DMS79 treated with DMSO at 0.1 percent for 48 hours (cell line): ENCODE results near the gene RNASE8.

Source experiments
- DNase-seq: peaks from one replicate; lab custom pipeline; 2025; lab: John Stamatoyannopoulos, UW

RNASE8 gene

GRCh38 chr14:21072781-21073339 lies 15.2 kb downstream of the RNASE8 start:
- no peak for DNase-seq

GRCh38 chr14:21073921-21074320 lies 16.3 kb downstream of the RNASE8 start:
- no peak for DNase-seq

GRCh38 chr14:21074398-21075272 lies 17.0 kb downstream of the RNASE8 start:
- no peak for DNase-seq

- DNase-seq, result peak; percentile 13
These were observed 18.3 kb downstream of the RNASE8 start for GRCh38 chr14:21075719-21076437.

GRCh38 chr14:21077672-21078071 lies 20.1 kb downstream of the RNASE8 start:
- no peak for DNase-seq

- no peak for DNase-seq
These were observed 20.7 kb downstream of the RNASE8 start for GRCh38 chr14:21078287-21078686.

- DNase-seq, result no peak
These were observed 21.1 kb downstream of the RNASE8 start for GRCh38 chr14:21078726-21079125.

GRCh38 chr14:21081521-21082142 lies 24.0 kb downstream of the RNASE8 start:
- DNase-seq, result no peak

- DNase-seq, result no peak
These were observed 26.1 kb downstream of the RNASE8 start for GRCh38 chr14:21083565-21084325.

- DNase-seq, result no peak
These were observed 26.8 kb downstream of the RNASE8 start for GRCh38 chr14:21084396-21084795.

GRCh38 chr14:21084998-21085853 lies 27.6 kb downstream of the RNASE8 start:
- peak; percentile 25 for DNase-seq

GRCh38 chr14:21086908-21087293 lies 29.3 kb downstream of the RNASE8 start:
- DNase-seq, result no peak

- DNase-seq, result peak; percentile 83
These were observed 29.9 kb downstream of the RNASE8 start for GRCh38 chr14:21087294-21088091.

GRCh38 chr14:21088687-21089086 lies 31.1 kb downstream of the RNASE8 start:
- DNase-seq, result no peak

GRCh38 chr14:21089271-21089670 lies 31.6 kb downstream of the RNASE8 start:
- DNase-seq, result no peak

- no peak for DNase-seq
These were observed 32.2 kb downstream of the RNASE8 start for GRCh38 chr14:21089877-21090193.

GRCh38 chr14:21090194-21090939 lies 32.7 kb downstream of the RNASE8 start:
- DNase-seq, result no peak

GRCh38 chr14:21090940-21091663 lies 33.5 kb downstream of the RNASE8 start:
- DNase-seq, result no peak

GRCh38 chr14:21091821-21092272 lies 34.2 kb downstream of the RNASE8 start:
- DNase-seq, result no peak
